Fibroblast of villous mesenchyme (primary cell): ENCODE data around the gene IFNA14. TPM values are rescaled to one million over a fixed set of nuclear protein-coding genes. Genes with fewer than 3 reads are reported as not detected.

ENCODE experiments used
- DNase-seq: peaks from one replicate; pipeline ENCODE4 v3.0.0-alpha.2; 2010; ENCODE audit warnings: low read depth
- H3K4me3 ChIP-seq: 2 replicates; pipeline ENCODE4 v1.5.1; 2011; ENCODE audit warnings: low read depth, mild to moderate bottlenecking, low read length
- total RNA-seq: library from RNA; depleted of rRNA; stranded (reverse); fragments of >200 nt; gene quantifications from 2 replicates; pipeline ENCODE4 v1.2.3, GENCODE V29; 2012
- TF ChIP-seq, protein P1 (sequence below): IDR thresholded peaks from 2 replicates; pipeline ENCODE4 v1.5.1; 2012; ENCODE audit warnings: low read depth, mild to moderate bottlenecking, low read length; ENCODE audit not compliant: insufficient read depth

The IFNA14 gene
- total RNA-seq, 1 donor = not detected

DNA sequence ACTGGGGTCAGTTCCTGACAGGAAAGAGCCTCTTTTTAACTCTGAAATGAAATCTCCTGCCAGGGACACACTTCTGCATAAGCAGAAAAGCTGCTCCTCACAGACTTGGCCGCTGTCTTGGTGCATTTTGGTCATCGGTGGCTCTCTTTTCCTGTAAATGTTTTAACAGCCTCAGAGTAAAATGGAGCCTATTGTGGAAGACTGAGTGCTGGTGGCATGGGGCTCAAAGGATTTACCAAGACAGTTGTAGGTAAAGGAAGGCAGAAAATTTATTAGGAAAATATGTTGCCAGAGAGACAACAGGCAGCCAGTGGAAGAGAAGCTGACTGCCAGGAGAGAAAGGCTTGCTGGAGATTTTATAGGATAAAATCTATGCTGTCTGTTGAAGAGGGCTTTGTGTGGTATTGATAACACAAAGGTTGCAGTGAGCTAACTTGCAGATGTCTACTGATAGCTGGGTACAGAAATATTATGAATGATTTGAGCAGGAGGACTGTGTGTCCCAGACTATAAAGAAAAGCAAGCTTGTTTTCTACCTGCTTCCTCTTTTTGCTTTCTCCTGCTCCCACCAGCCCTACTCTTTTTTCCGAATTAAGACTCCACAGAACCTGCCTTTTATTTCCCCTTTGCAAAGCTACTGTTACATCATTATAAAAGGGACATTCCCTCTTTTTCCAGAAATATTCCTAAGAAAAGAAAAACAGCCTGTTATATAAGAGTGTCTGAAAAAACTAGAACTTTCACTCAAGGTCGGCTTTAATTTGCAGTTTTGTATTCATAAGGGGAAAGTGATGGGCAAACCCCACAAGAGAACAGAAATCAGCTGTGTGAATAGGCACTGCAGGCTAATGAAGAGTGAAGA lies 27.9 kb upstream of the IFNA14 start:
- TF ChIP-seq, protein P1, sequence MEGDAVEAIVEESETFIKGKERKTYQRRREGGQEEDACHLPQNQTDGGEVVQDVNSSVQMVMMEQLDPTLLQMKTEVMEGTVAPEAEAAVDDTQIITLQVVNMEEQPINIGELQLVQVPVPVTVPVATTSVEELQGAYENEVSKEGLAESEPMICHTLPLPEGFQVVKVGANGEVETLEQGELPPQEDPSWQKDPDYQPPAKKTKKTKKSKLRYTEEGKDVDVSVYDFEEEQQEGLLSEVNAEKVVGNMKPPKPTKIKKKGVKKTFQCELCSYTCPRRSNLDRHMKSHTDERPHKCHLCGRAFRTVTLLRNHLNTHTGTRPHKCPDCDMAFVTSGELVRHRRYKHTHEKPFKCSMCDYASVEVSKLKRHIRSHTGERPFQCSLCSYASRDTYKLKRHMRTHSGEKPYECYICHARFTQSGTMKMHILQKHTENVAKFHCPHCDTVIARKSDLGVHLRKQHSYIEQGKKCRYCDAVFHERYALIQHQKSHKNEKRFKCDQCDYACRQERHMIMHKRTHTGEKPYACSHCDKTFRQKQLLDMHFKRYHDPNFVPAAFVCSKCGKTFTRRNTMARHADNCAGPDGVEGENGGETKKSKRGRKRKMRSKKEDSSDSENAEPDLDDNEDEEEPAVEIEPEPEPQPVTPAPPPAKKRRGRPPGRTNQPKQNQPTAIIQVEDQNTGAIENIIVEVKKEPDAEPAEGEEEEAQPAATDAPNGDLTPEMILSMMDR = no peak
- no peak for DNase-seq
- H3K4me3 ChIP-seq = no peak overlapping the region

DNA sequence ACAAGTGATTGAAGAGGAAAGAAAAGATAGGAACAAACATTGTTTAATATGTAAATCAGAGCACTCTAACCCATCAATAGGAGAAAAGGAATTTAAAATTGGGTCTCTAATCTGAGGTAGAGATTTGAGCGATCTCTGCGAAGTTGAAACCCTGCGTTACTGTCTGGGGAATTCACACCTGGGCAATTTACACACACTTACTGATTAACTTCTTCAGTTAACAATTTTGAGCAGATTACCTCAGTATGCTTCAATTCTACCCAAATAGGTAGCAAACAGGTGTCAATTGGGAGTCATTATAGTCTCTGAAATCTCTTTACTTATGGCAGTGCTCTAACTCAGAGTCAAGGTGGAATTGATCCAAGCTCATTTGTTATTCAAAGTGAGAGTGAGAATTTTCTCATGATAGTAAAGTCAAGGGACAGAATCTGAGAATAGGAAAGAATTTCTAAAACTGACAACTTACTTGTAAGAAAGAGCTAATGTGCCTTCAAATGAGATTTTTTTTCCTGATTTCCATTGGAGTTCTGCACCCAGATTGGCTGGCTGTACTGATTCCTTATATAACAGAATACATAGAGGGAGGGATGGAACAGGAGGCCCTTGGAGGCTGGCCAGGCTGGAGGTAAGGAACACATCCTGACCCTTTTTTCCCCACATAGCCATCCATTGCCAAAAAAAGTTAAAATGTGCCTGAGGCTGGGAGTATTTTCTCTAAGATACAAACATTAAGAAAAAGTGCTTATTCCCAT lies 27.1 kb upstream of the IFNA14 start:
- DNase-seq = no peak
- H3K4me3 ChIP-seq = no peak overlapping the region
- TF ChIP-seq, protein P1 = no peak

DNA sequence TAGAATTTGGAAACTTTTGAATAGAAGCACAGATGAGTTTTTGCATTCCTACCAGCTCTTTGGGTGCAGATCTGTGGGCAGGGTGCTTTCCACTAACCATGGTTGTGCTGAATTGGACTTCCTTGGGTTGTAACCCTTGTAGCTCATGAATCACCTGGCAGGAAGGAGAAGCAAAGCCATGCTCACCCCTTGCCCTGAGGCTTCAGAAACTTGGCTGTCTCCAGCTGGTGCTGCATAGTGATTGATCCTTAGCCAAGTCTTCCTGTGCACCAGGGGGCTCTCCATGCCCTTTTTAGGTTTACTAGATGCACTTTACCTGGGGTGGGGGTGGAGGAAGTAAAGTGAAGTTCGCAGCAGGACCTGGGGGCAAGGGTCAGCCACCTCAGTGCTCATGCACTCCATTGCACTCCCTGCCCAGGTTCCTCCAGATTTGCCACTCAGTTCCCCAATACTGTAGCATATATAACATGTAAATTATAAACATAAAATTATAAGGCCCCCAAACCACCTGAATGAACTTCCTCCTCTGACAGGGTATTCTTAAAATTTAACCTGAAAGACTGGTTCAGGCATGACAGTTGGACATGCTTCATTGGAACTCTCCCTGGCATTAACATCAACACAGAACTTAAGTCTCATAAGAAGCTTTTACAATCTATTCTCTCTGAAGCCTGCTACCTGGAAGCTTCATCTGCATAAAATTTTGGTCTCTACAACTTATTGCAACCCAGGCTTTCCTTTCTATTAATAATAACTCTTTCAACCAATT lies 25.8 kb upstream of the IFNA14 start:
- TF ChIP-seq, protein P1 = no peak
- no peak overlapping the region for H3K4me3 ChIP-seq
- no peak for DNase-seq

DNA sequence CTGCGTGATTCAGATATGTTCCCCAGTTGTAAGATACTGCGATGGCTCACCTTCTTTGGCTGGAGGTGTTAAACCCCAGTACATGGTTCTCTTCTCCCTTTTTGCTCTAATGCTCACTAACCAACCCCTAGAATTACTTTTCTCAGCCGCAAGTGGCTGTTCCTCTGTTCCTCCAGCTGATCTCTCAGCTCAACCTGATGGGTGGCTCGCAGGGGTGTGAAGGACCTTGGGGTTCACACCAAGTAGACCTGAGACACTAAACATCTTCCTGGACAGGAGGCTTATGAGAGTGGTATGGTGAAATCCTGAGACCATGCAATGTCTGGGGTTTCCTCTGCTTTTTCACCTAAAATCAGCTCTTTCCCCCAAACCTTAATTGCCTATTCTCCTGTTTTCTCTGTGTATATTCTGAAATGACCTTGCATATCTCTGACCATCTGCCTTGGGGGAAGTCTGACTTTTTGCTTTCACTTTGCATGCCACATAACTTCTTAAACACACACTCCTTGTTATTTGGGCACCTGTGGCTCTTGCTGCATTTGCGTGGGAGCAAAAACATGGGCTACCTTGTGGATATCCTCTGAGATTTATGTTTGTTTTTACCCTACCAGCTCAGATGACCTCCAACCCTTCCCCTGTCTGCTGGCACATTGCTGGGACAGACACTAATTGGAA lies 15.9 kb upstream of the IFNA14 start:
- H3K4me3 ChIP-seq = no peak overlapping the region
- no peak for DNase-seq
- TF ChIP-seq, protein P1 = no peak

DNA sequence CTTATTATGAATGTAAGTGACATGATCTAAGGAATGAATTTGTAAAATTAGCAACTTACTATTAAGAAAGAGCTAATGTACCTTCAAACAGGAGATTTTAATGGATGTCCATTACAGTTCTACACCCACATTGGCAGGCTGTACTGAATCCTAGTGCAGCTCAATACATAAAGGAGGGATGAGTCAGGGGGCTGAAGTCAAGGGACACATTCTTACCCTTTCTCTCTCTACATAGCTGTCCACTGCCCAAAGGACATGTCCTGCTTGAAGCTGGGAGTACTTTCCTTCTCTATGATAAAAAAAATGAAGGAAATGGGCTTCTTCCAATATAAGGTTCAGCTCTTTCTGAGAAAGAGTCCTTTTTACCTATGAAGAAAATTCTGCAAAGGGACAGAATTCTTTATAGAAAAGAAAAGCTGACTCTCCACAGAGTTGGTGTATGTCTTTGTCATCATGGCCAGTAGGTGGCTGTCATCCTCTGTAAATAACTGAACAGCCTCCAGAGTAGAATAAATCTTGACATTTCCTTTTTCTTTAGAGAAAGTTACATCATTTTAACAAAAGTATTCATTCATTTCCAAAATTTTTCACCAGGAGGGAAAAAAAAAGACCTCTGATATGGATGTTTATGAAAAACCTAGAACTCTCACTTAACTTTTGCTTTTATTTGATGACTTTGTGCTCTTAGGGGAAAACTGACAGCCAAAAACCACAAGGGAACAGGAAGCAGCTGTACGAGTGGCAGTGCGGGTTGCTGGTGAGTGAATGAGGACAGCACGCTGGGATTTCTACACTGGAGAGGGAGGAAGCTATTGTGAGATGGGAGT lies 13.1 kb upstream of the IFNA14 start:
- peak; percentile 26 for DNase-seq
- TF ChIP-seq, protein P1 = peak; percentile 51
- no peak overlapping the region for H3K4me3 ChIP-seq
